GM13977 (cell line): ENCODE data around the gene STX5.

Experiments
- DNase-seq: peaks from one replicate; pipeline ENCODE4 v3.0.0; 2012; ENCODE audit warnings: low spot score
- CTCF ChIP-seq: IDR thresholded peaks from 2 replicates; pipeline ENCODE4 v1.5.1; 2012; ENCODE audit warnings: mild to moderate bottlenecking, control low read depth; ENCODE audit not compliant: insufficient read depth; ENCODE audit errors: extremely low read depth, missing control alignments
- in situ Hi-C: fragments of 300-500 bp; cut with MboI; formaldehyde crosslinking; loops from one replicate; pipeline ENCODE4 v1.12.0; 2022; ENCODE audit warnings: low sequenced_read_pairs, low pct_unique_long_range_greater_than_20kb, mixed read lengths, inconsistent platforms; ENCODE audit not compliant: unreplicated experiment

The STX5 gene

GRCh38 chr11:62817129-62817528 is 14.7 kb downstream of the STX5 start:
- DNase-seq = no peak
- no peak for TF ChIP-seq CTCF
- in situ Hi-C loops = no loop called here

- DNase-seq = no peak
- TF ChIP-seq CTCF = no peak
- in situ Hi-C loops = no loop called here
Observed at GRCh38 chr11:62816557-62816956, 15.3 kb downstream of the STX5 start.

- DNase-seq = no peak
- in situ Hi-C loops = no loop called here
- no peak for TF ChIP-seq CTCF
Observed at GRCh38 chr11:62811659-62812058, 20.2 kb downstream of the STX5 start.

DNA sequence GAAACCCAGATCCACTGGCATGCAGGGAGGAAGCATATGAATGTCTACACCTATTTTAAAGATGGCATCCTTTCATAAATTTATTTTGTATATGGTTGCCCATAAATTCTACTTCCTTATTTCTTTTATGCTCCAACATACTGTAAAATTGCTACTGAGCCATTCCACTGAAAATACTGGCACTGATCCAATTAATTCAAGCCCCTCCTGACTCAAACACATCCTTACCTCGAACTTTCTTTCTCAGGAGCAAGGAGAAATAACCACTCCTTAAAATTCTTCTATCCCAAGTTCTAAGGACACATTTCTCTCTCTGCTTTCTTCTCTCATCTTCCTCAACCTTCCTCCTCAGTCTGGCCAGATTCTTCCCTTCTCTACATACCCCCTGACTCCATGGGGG is 21.1 kb downstream of the STX5 start:
- in situ Hi-C loops = no loop called here
- no peak for DNase-seq
- no peak for TF ChIP-seq CTCF

- TF ChIP-seq CTCF = no peak
- no peak for DNase-seq
- in situ Hi-C loops = no loop called here
Observed at GRCh38 chr11:62806611-62807121, 25.2 kb downstream of the STX5 start.

DNA sequence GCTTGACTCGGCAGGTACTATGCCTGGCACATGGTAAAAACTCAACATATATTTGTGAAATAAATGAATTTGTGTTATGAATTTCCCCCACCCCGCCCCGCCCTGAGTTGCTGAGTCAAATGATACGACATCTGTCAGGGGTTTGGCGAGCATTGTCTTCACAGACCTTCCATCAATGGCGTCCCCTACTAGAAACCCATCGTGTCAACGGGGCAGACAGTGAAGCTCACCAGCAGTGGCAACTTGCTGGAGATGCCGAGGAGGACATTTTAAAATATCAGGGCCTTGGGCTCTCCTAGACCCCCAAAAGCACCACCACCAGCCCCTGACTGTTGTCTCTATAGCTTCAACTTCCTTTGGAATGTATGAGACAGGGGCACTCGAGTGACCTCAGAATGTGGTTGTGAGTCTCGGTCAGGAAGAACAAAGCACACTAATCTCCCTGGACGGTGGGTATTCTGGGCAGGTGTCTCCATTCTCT is 25.9 kb downstream of the STX5 start:
- in situ Hi-C loops = no loop called here
- no peak for TF ChIP-seq CTCF
- peak; percentile 55 for DNase-seq
